Calu3 (cell line): ENCODE results near the gene DLL3. TPM values are rescaled to one million over a fixed set of nuclear protein-coding genes. Genes with fewer than 3 reads are reported as not detected.
"Not testable (repeated sequence)": the region's sequence is repeated elsewhere in the genome, so short reads cannot be mapped to it uniquely, and the experiment has no call there.

Experiments used
- Bru-seq: library from RNA; stranded (reverse); fragments of 400-500 nt; gene quantifications from one replicate; lab custom pipeline; 2021; lab: Mats Ljungman, UMichigan
- BruChase-seq, 2 experiments: library from RNA; stranded (reverse); fragments of 400-500 nt; gene quantifications; one replicate each; lab custom pipeline; 2021; lab: Mats Ljungman, UMichigan
- BruUV-seq: library from RNA; stranded (reverse); fragments of 400-500 nt; replicated peaks from 2 replicates; lab custom pipeline; 2021; lab: Mats Ljungman, UMichigan
- CTCF ChIA-PET: fragments of 300-600 bp; sonication (Branson Sonifier 250); formaldehyde crosslinking; loops from one replicate; lab custom pipeline; 2022; ENCODE audit warnings: antibody characterized with exemption; lab: Charles Lee
- DNase-seq: peaks from one replicate; pipeline ENCODE4 v3.0.0; 2022
- H3K27ac Mint-ChIP-seq: one replicate; pipeline ENCODE4 v1.8.0; 2022; ENCODE audit warnings: mixed read lengths; ENCODE audit not compliant: unreplicated experiment
- H3K27me3 Mint-ChIP-seq: one replicate; pipeline ENCODE4 v1.8.0; 2022; ENCODE audit warnings: mixed read lengths; ENCODE audit not compliant: unreplicated experiment
- H3K36me3 Mint-ChIP-seq: one replicate; pipeline ENCODE4 v1.8.0; 2022; ENCODE audit warnings: mild to moderate bottlenecking, moderate library complexity, mixed read lengths; ENCODE audit not compliant: insufficient read depth, unreplicated experiment
- H3K4me1 Mint-ChIP-seq: one replicate; pipeline ENCODE4 v1.8.0; 2022; ENCODE audit warnings: mild to moderate bottlenecking, low read depth, mixed read lengths; ENCODE audit not compliant: unreplicated experiment
- H3K4me3 Mint-ChIP-seq: one replicate; pipeline ENCODE4 v1.8.0; 2022; ENCODE audit warnings: mild to moderate bottlenecking, low read depth, moderate library complexity, mixed read lengths; ENCODE audit not compliant: unreplicated experiment
- H3K9me3 Mint-ChIP-seq: one replicate; pipeline ENCODE4 v1.8.0; 2022; ENCODE audit warnings: low read depth, mixed read lengths; ENCODE audit not compliant: unreplicated experiment
- CTCF ChIP-seq: fragments of 200-600 bp; IDR thresholded peaks from one replicate; pipeline ENCODE4 v1.8.0; 2022; ENCODE audit warnings: antibody characterized with exemption; ENCODE audit not compliant: unreplicated experiment
- intact Hi-C: fragments of 100-400 bp; cut with micrococcal nuclease; formaldehyde crosslinking; loops from one replicate; pipeline ENCODE4 v1.10.0; 2022; ENCODE audit not compliant: unreplicated experiment
- long read RNA-seq: library from polyadenylated mRNA; stranded (forward); transcript quantifications from one replicate; pipeline ENCODE4 v2.0.0, GENCODE V29; 2022
- total RNA-seq: library from RNA; stranded (reverse); gene quantifications from 2 replicates; pipeline ENCODE4 v1.2.3, GENCODE V29; 2022

Gene DLL3
- total RNA-seq: 0.19 and 0.42 TPM in 2 replicates
- percentile 1 among the genes with signal in this experiment for Bru-seq, nascent RNA
- BruChase-seq, experiment 1, labeled RNA remaining after a 6-hour chase: percentile 15 among the genes with signal in this experiment
- not detected for BruChase-seq, experiment 2, labeled RNA remaining after a 2-hour chase
- long read RNA-seq, partial matches to known transcripts: 3 of 3 reads
- long read RNA-seq, other reads (novel, unspliced or antisense): 0 of 3 reads

GRCh38 chr19:39498798-39499642, at the start of gene DLL3:
Gene DLL3 (plus strand): TSS chr19:39498947. CDS start chr19:39498975, 28 bp downstream.
- Mint-ChIP-seq H3K36me3 (peaks cover under 1% of the 10 kb centered on the region), H3K4me1 (peaks cover 22% of the 10 kb centered on the region), H3K4me3 (peak within 1 kb of the TSS; percentile 58), H3K9me3 (no peaks in the 10 kb centered on the region), H3K27me3 (peaks cover 78% of the 10 kb centered on the region), H3K27ac (no peak within 1 kb of the TSS)
- intact Hi-C loops: loop anchor here (5.0 kb wide), 1 partner anchor 33 kb away; the partner anchor contains the start of gene EID2B
- BruUV-seq: no TSS peak
- no peak for TF ChIP-seq CTCF
- DNase-seq: peak; percentile 47
- CTCF ChIA-PET: no interaction called here

DNA sequence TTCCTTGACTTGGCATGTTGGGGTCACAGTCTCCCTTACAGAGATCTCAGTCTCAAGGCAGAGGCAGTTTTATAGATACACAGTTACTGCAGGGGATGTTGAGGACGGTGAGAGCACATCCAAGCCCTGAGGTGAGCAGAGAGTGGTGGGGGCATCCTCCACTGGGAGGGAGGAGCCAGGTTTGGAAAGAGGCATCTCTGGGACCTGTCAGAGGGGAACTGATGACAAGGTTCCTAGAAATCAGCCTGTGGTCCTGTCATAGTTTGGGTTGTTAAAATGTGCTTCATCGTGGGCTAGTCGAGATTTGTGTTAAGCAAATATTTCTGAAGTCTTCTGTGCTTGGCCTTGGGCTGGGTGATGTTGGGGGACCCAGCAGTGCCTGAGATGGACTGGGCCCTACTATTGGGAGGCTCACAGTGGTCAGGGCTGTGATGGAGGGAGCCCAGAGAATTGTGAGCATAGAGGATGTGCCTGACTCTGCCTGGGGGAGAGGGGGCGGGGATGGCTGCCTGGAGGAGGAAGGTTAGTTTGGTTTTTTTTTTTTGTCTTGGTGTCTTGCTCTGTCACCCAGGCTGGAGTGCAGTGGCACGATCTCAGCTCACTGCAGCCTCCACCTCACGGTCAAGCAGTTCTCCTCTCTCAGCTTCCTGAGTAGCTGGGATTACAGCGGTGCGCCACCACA, 49.5 kb upstream of the DLL3 start:
- CTCF ChIA-PET: interaction anchor here (0.6 to 0.9 kb wide), 2 partner anchors 14 to 28 kb away, joined by 4 read pairs; partner anchors contain the start of gene RPS16
- H3K4me3 Mint-ChIP-seq: no peak overlapping the region
- H3K4me1 Mint-ChIP-seq: peaks cover 16% of the 10 kb centered on the region
- H3K9me3 Mint-ChIP-seq: no peaks in the 10 kb centered on the region
- no TSS peak for BruUV-seq
- no peaks in the 10 kb centered on the region for H3K27me3 Mint-ChIP-seq
- intact Hi-C loops: loop anchor here (10.0 kb wide), 1 partner anchor 226 kb away; no protein-coding TSS in a partner anchor
- peaks cover 59% of the 10 kb centered on the region for H3K36me3 Mint-ChIP-seq
- TF ChIP-seq CTCF: no peak
- H3K27ac Mint-ChIP-seq: no peak overlapping the region
- no peak for DNase-seq

DNA sequence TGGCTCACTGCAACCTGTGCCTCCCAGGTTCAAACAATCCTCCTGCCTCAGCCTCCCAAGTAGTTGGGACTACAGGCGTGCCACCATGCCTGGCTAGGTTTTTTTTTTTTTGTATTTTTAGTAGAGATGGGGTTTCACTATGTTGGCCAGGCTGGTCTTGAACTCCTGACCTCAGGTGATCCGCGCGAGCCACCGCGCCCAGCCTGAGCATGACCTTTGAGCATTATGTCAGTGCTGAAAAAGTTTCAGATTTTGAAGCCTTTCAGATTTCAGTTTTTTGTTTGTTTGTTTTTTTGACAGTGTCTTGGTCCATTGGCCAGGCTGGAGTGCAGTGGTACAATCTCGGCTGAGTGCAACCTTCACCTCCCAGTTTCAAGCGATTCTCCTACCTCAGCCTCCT, 47.5 kb upstream of the DLL3 start:
- H3K36me3 Mint-ChIP-seq: peaks cover 46% of the 10 kb centered on the region
- H3K4me1 Mint-ChIP-seq: peaks cover 16% of the 10 kb centered on the region
- intact Hi-C loops, DNase-seq, H3K27me3 Mint-ChIP-seq, H3K9me3 Mint-ChIP-seq, H3K4me3 Mint-ChIP-seq, BruUV-seq, CTCF ChIA-PET, H3K27ac Mint-ChIP-seq: not testable (repeated sequence)

GRCh38 chr19:39463403-39463802, 35.3 kb upstream of the DLL3 start:
- H3K27me3 Mint-ChIP-seq: no peaks in the 10 kb centered on the region
- BruUV-seq: no TSS peak
- H3K36me3 Mint-ChIP-seq: peaks cover 50% of the 10 kb centered on the region
- intact Hi-C loops: no loop called here
- no peaks in the 10 kb centered on the region for H3K4me1 Mint-ChIP-seq
- no peak for DNase-seq
- H3K4me3 Mint-ChIP-seq: no peak overlapping the region
- H3K27ac Mint-ChIP-seq: no peak overlapping the region
- CTCF ChIA-PET: interaction anchor here (0.7 to 1.1 kb wide), 2 partner anchors 11 to 73 kb away, joined by 4 read pairs; partner anchors contain the start of gene PAF1
- H3K9me3 Mint-ChIP-seq: no peaks in the 10 kb centered on the region
- no peak for TF ChIP-seq CTCF
